Spinal cord (tissue), 10 donors: ENCODE data around the gene MAP7. TPM values are rescaled to one million over a fixed set of nuclear protein-coding genes. Genes with fewer than 3 reads are reported as not detected.

Experiments used
- DNase-seq, 6 donors: peaks; one replicate each; pipeline versions ENCODE4 v3.0.0 to v3.0.0-alpha.2; 2013 to 2015; ENCODE audit warnings: low spot score in 6 of 6, low read depth in 4 of 6
- H3K27ac ChIP-seq: one replicate; pipeline ENCODE4 v1.5.1; 2013; ENCODE audit warnings: low read depth, low read length, control low read depth
- H3K27me3 ChIP-seq: one replicate; pipeline ENCODE4 v1.6.1; 2013; ENCODE audit warnings: low read length; ENCODE audit not compliant: control insufficient read depth, insufficient read depth
- H3K36me3 ChIP-seq: one replicate; pipeline ENCODE4 v1.6.1; 2013; ENCODE audit warnings: low read length; ENCODE audit not compliant: control insufficient read depth, insufficient read depth
- H3K4me1 ChIP-seq: one replicate; pipeline ENCODE4 v1.6.1; 2013; ENCODE audit warnings: low read length; ENCODE audit not compliant: control insufficient read depth, insufficient read depth
- H3K4me3 ChIP-seq: one replicate; pipeline ENCODE4 v1.5.1; 2013; ENCODE audit warnings: low read depth, low read length, control low read depth
- H3K9me3 ChIP-seq: one replicate; pipeline ENCODE4 v1.6.1; 2013; ENCODE audit warnings: low read length; ENCODE audit not compliant: control insufficient read depth, insufficient read depth
- WGBS: methylation state at CpG from one replicate; pipeline ENCODE4 v1.1.5; 2013; ENCODE audit warnings: missing lambda C conversion rate; ENCODE audit not compliant: insufficient coverage; 5-methylcytosine and 5-hydroxymethylcytosine counted together
- polyA plus RNA-seq, 2 donors: library from polyadenylated mRNA; unstranded; fragments of 120-200 nt; gene quantifications; one replicate each; pipeline ENCODE4 v1.2.1, GENCODE V29; 2013; ENCODE audit not compliant: insufficient read length in 2 of 2
- total RNA-seq, 2 donors: library from RNA; depleted of rRNA in 1 of 2; stranded (reverse); fragments of 120-200 nt in 1 of 2; fragments of >200 nt in 1 of 2; gene quantifications; one replicate each; pipeline versions ENCODE4 v1.2.3 to v1.2.4, GENCODE V29; 2013 to 2014
- donor health status: healthy.

Gene MAP7
- total and polyA plus RNA-seq, 4 donors = 9.9 to 19.7 (median 13.9) TPM

DNA sequence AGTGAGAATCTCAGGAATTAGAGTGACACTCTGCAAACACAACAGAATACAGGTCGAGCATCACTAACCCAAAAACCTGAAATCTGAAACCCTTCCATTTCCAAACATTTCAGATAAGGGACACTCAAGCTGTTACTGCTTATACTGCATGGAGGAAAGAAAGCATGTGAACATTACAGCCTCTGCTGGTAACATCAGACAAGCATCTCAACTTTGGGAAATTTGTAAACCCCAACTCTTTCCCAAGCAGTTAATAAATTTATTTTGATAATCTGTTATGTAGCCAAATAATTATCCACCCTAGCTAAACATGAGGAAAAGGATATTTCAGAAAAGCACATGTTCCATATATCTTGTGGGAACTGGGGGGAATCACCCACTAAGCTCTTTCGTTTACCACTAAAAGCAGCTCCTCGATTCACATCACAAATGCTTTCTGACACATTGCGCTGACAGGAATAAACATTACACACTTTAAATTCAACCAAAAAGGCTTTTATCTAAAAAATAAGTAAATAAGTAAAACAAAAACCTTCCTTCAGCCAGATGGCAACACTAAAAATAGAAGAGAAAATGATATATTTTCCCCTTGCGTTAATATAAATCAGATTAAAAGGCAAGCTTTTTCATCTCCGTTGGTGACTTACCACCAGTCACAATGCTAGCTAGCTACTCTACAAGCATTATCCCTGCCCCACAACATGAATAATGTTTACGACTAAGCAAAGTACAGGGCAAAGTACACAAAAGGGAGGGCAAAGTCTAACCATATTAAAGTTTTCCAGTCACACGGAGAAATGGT is 120.8 kb downstream of the MAP7 start:
- H3K27ac ChIP-seq = no peak overlapping the region
- H3K36me3 ChIP-seq = no peaks in the 10 kb centered on the region
- no peak overlapping the region for H3K4me3 ChIP-seq
- peaks cover 7% of the 10 kb centered on the region for H3K4me1 ChIP-seq
- peak in 1 of 6 donors; percentile 23 for DNase-seq
- whole genome bisulfite sequencing = 31% methylated on average over 3 of the region's 8 CpGs
- no peaks in the 10 kb centered on the region for H3K9me3 ChIP-seq
- no peaks in the 10 kb centered on the region for H3K27me3 ChIP-seq

DNA sequence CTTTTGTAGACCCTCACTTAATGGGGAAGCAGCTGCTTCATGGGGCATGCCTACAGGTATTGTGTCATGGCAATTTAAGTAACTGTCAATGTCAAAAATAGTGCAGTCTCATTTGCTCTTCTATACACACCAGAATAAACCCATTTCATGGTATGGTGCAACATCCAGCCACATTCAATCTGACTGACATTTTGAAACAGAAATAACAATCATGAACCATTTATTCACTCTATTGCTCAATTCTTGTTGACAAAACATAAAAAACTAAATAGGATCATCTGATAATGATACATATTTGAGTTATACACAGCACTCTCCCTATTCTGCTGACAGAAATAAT is 122.9 kb downstream of the MAP7 start:
- Histone ChIP-seq H3K36me3 (no peaks in the 10 kb centered on the region), H3K9me3 (no peaks in the 10 kb centered on the region), H3K27ac (no peak overlapping the region), H3K4me3 (no peak overlapping the region), H3K4me1 (no peaks in the 10 kb centered on the region), H3K27me3 (no peaks in the 10 kb centered on the region)
- DNase-seq = no peak

DNA sequence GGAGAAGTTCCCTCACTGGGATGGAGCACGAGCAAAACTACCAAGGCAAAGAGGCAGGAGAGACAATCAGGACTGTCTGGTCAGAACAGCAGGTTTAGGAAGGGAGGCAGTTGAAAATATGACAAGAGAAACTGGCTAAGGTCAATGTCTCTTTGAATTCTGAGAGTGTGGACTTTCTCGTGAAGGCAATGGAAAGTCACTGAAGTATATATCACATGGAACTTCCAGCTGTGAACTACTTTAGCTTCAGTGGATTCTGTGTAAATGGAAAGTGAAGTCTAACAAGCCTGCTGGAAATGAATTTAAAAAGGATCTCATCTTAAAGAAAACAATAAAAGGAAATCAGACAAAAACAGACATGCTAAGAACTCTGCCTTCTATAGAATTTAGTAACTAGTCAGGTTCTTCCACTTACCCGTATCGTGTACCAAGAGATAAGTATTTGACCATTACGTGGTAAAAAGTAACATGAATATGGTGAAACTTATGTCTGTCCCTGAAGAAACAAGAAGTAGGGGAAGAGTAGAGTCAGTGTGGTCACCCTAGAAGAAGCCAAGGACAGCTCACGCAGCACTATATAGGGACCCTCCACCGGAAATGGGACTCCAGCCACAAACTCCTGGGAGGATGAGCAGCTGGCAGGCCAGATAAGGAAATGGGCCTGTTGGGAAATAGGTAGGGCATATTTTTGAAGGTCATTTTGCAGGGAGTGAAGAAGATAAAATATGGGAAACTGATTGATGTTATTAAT is 123.4 kb downstream of the MAP7 start:
- Histone ChIP-seq H3K9me3 (no peaks in the 10 kb centered on the region), H3K27ac (no peak overlapping the region), H3K36me3 (no peaks in the 10 kb centered on the region), H3K4me1 (no peaks in the 10 kb centered on the region), H3K27me3 (no peaks in the 10 kb centered on the region), H3K4me3 (no peak overlapping the region)
- WGBS = 86% methylated on average over 6 of the region's 7 CpGs
- peak in 1 of 6 donors; percentile 17 for DNase-seq

DNA sequence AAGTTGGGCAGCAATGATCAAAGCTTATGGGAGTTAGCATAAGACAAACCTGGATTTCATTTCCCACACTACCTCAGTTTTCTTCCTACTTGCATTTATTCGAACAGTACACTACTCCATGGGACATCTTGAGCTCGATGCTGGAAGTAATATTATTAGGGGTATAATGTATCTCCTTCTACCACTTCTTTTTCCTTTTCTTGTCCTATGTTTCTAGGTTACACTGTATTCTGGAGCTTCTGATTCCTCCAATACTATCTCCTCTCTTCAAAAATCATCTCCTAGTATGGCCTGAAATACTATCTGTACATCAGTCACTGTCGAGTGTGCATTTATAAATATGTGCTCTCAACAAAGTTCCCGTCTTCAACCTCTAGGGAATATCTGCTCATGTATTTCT is 124.4 kb downstream of the MAP7 start:
- no peak for DNase-seq
- no peaks in the 10 kb centered on the region for H3K9me3 ChIP-seq
- no peaks in the 10 kb centered on the region for H3K4me1 ChIP-seq
- H3K27ac ChIP-seq = no peak overlapping the region
- H3K36me3 ChIP-seq = no peaks in the 10 kb centered on the region
- no peaks in the 10 kb centered on the region for H3K27me3 ChIP-seq
- WGBS = 100% methylated on average over 1 of the region's 4 CpGs
- no peak overlapping the region for H3K4me3 ChIP-seq

DNA sequence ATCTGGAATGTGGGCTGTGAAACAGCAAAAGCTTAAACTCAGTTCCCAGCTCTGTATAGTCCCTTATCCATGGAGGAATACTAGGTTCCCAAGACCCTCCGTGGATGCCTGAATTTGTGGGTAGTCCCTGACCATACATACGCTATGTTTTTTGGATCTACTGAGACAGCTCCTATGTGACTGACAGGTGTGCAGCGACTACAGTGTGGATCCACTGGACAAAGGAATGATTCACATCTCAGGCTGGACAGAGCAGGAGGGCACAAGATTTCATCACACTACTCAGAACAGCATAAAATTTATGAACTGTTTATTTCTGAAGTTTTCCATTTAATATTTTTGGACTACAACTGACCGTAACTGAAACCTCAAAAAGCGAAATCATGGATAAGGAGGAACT is 125.3 kb downstream of the MAP7 start:
- Histone ChIP-seq H3K27ac (no peak overlapping the region), H3K36me3 (peaks cover 4% of the 10 kb centered on the region), H3K9me3 (no peaks in the 10 kb centered on the region), H3K4me1 (no peaks in the 10 kb centered on the region), H3K27me3 (no peaks in the 10 kb centered on the region), H3K4me3 (no peak overlapping the region)
- DNase-seq = no peak
- 95% methylated on average over 3 of the region's 5 CpGs for WGBS

DNA sequence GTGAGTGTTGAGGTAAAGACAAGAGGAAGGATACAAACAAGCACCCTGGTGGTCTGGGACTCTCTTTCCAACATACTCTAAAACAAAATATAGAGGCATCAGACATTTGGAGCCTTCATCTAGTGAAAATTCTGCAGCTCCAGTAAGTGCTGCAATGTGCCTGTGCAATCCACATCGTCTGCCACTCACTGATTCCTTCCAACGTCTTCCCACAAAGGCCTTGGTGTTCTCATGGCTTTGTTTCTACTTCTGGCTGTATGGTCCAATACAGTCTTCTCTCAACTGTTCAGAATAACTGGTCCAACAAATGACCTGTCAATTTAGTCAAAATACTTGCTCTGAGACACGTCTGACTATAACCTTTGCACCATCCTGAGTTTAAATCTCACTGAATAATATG is 125.8 kb downstream of the MAP7 start:
- peaks cover 4% of the 10 kb centered on the region for H3K36me3 ChIP-seq
- H3K4me1 ChIP-seq = no peaks in the 10 kb centered on the region
- H3K27ac ChIP-seq = no peak overlapping the region
- H3K9me3 ChIP-seq = no peaks in the 10 kb centered on the region
- WGBS = 38% methylated on average over 2 of the region's 3 CpGs
- no peak overlapping the region for H3K4me3 ChIP-seq
- H3K27me3 ChIP-seq = no peaks in the 10 kb centered on the region
- DNase-seq = no peak

DNA sequence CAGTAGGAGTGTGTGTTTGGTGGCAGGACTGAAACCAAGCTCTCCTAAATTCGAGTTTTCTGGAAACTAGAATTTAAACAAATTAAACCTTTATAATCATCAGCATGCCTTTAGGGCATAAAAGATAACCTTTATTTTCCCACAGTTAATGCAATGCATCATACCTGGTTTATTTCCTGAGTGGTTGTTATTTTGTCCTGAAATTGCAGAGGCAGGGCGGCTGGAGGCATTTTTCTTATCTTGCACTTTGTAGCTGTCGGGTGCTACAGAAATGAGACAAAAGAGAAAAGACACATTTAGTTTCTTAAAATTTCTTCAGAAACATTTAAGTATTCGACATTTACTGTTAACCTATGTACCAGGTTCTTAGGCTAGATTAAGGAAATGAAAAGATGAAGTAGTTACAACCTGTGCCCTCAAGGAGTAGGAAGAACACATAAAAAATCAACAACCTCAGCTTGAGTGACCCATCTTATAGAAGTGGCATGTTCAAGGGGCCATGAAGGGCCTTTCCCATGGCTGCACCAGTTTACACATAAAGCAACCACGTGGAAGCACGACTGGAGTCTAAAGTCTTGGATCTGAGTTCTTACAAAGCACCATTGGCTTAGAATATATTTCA is 128.6 kb downstream of the MAP7 start:
- H3K9me3 ChIP-seq = no peaks in the 10 kb centered on the region
- H3K36me3 ChIP-seq = peaks cover 4% of the 10 kb centered on the region
- WGBS = no CpG with 5 or more reads among the region's 6 CpGs
- no peak overlapping the region for H3K27ac ChIP-seq
- no peaks in the 10 kb centered on the region for H3K27me3 ChIP-seq
- no peak overlapping the region for H3K4me3 ChIP-seq
- no peak for DNase-seq
- H3K4me1 ChIP-seq = no peaks in the 10 kb centered on the region

DNA sequence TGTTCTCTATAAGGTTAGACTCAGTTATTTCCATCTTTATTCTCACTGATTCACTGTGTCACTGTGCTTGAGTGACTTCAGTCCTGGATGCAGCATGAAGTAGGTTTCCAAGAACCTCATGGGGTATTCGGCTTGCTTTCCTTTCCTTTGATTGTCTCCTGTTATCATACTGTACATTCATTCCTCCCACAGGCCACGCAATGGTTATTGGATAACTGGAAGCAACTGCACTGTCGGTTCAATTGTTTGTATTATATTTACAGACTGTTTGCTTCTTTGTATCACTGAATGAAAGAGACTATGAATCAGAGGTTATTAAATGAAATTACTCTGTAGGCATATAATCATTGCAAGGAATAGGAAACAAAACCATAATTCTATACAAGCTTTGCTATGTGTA is 129.4 kb downstream of the MAP7 start:
- Histone ChIP-seq H3K27me3 (no peaks in the 10 kb centered on the region), H3K36me3 (peaks cover 4% of the 10 kb centered on the region), H3K4me3 (no peak overlapping the region), H3K27ac (no peak overlapping the region), H3K4me1 (no peaks in the 10 kb centered on the region), H3K9me3 (no peaks in the 10 kb centered on the region)
- WGBS = no CpG with 5 or more reads among the region's 3 CpGs
- DNase-seq = peak in 1 of 6 donors; percentile 13

DNA sequence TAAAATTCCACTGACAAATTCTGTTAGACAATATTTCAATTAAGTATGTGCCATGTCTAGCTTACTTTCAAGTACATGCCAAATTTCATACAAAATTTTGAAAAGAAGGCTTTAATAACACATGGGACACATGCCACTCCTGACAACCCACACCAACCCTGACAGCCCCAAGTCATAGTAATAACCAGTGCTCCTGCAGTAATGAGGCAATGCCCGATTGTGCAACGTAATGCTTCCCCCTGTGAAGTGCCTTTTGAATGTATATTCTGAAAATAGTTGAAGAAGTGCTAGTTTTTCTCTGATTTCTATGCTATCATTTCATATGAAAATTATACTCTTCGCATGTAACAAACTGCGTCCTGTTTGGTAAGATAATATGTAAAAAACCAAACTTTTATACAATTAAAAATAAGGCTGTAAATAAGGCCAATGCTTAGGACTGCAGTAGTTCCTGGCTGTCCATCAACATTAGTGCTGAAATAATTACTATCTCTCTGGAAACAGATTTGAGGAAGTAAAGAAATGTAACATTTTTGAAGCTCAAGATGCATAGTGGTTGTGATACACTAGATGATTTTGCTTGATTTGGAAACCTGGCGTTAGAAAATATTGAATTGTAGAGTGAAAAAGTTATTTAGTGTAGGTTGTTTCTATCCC is 134.7 kb downstream of the MAP7 start:
- no CpG with 5 or more reads among the region's 5 CpGs for WGBS
- DNase-seq = no peak
- no peaks in the 10 kb centered on the region for H3K27me3 ChIP-seq
- peaks cover 4% of the 10 kb centered on the region for H3K36me3 ChIP-seq
- no peak overlapping the region for H3K4me3 ChIP-seq
- no peak overlapping the region for H3K27ac ChIP-seq
- H3K9me3 ChIP-seq = no peaks in the 10 kb centered on the region
- H3K4me1 ChIP-seq = no peaks in the 10 kb centered on the region
